ENCODE data around the gene TFAP2E.

DNA sequence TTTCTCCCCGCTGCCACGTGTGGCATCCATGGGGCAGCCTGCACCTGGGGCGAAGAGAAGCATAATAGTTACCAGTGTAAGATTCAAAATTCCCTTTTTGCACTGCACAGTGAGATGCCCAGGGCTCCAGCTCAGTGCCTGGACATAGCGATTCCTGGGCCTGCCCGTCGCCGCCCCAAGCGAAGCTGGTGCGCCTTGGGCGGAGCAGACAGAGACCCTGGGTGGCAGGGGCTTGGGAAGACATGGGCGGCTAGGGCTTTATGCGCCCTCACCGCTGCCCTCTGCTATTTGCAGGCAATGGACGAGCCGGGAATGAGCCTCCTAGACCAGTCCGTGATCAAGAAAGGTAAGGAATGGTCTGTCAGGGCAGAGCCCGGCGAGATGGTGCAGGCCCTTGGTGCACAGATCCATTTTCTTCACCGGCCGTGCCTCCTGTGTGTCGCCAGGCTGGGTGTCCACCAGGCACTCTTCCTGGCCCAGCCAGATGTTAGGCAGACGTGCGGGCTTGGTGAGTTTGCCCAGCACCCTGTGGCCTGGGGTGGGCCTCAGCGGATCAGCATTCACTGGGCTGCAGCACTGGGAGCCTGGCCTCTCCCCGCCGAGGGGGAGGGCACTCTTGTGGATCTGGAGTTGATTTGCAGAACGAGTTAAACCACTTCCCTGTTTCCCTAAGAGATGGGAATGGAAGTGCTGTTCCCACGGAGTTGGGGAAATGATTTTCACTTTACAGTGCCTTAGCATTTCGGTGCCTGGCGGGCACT is 1.7 kb downstream of the TFAP2E start:
- no peak for TF ChIP-seq EZH2phosphoT487 (IDR thresholded peaks at IDR 0.05; ENCODE audit: borderline replicate concordance, low read length)
- TF ChIP-seq, protein P1, sequence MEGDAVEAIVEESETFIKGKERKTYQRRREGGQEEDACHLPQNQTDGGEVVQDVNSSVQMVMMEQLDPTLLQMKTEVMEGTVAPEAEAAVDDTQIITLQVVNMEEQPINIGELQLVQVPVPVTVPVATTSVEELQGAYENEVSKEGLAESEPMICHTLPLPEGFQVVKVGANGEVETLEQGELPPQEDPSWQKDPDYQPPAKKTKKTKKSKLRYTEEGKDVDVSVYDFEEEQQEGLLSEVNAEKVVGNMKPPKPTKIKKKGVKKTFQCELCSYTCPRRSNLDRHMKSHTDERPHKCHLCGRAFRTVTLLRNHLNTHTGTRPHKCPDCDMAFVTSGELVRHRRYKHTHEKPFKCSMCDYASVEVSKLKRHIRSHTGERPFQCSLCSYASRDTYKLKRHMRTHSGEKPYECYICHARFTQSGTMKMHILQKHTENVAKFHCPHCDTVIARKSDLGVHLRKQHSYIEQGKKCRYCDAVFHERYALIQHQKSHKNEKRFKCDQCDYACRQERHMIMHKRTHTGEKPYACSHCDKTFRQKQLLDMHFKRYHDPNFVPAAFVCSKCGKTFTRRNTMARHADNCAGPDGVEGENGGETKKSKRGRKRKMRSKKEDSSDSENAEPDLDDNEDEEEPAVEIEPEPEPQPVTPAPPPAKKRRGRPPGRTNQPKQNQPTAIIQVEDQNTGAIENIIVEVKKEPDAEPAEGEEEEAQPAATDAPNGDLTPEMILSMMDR (IDR thresholded peaks at IDR 0.05; ENCODE audit: low read depth, low read length, poor library complexity, severe bottlenecking): no peak

Data from DOHH2 (cell line).